BJ (cell line): ENCODE results near the gene SF3A2. TPM values are rescaled to one million over a fixed set of nuclear protein-coding genes. Genes with fewer than 3 reads are reported as not detected.

Source experiments
- CTCF ChIA-PET: fragments of 350-600 bp; formaldehyde crosslinking; extraction: SDS; loops from one replicate; lab custom pipeline; 2021; ENCODE audit warnings: antibody characterized with exemption, inconsistent platforms; lab: Yijun Ruan, JAX
- POLR2A ChIA-PET: fragments of 300-600 bp; sonication (Branson Sonifier 250); formaldehyde crosslinking; extraction: SDS; loops from one replicate; lab custom pipeline; 2021; ENCODE audit warnings: antibody characterized with exemption; lab: Charles Lee
- DNase-seq: peaks from one replicate; pipeline ENCODE4 v3.0.0-alpha.2; 2011; ENCODE audit warnings: low read depth
- H3K27me3 ChIP-seq: 2 replicates; pipeline ENCODE4 v1.6.0; 2011; ENCODE audit warnings: low read length; ENCODE audit not compliant: control insufficient read depth, insufficient read depth
- H3K36me3 ChIP-seq: 2 replicates; pipeline ENCODE4 v1.5.1; 2011; ENCODE audit warnings: low read length; ENCODE audit not compliant: control insufficient read depth, insufficient read depth
- H3K4me3 ChIP-seq: 2 replicates; pipeline ENCODE4 v1.5.1; 2011; ENCODE audit warnings: low read depth, mild to moderate bottlenecking, control low read depth, low read length
- polyA plus RNA-seq: library from polyadenylated mRNA; depleted of rRNA; stranded (reverse); fragments of >200 nt; gene quantifications from 2 replicates; pipeline ENCODE4 v1.2.3, GENCODE V29; 2011
- TF ChIP-seq, protein P1 (sequence below): IDR thresholded peaks from 2 replicates; pipeline ENCODE4 v1.5.1; 2011; ENCODE audit warnings: low read depth, mild to moderate bottlenecking, control low read depth, inconsistent platforms, low read length, moderate library complexity; ENCODE audit not compliant: insufficient read depth

The SF3A2 gene
- polyA plus RNA-seq, 1 experiment: 12.2 TPM

- no peak for DNase-seq
- ChIA-PET CTCF (interaction anchor here (2.2 kb wide), 1 partner anchor 15 kb away, joined by 8 read pairs; no protein-coding TSS in a partner anchor), POLR2A (no interaction called here)
- H3K4me3 ChIP-seq: no peak overlapping the region
- H3K27me3 ChIP-seq: no peaks in the 10 kb centered on the region
- H3K36me3 ChIP-seq: peaks cover 44% of the 10 kb centered on the region
- TF ChIP-seq, protein P1, sequence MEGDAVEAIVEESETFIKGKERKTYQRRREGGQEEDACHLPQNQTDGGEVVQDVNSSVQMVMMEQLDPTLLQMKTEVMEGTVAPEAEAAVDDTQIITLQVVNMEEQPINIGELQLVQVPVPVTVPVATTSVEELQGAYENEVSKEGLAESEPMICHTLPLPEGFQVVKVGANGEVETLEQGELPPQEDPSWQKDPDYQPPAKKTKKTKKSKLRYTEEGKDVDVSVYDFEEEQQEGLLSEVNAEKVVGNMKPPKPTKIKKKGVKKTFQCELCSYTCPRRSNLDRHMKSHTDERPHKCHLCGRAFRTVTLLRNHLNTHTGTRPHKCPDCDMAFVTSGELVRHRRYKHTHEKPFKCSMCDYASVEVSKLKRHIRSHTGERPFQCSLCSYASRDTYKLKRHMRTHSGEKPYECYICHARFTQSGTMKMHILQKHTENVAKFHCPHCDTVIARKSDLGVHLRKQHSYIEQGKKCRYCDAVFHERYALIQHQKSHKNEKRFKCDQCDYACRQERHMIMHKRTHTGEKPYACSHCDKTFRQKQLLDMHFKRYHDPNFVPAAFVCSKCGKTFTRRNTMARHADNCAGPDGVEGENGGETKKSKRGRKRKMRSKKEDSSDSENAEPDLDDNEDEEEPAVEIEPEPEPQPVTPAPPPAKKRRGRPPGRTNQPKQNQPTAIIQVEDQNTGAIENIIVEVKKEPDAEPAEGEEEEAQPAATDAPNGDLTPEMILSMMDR: no peak
Measured at GRCh38 chr19:2246801-2247361, 10.3 kb downstream of the SF3A2 start.

- TF ChIP-seq, protein P1: no peak
- CTCF ChIA-PET: interaction anchor here (0.7 to 1.1 kb wide), 2 partner anchors 14 to 72 kb away, joined by 3 to 4 read pairs; no protein-coding TSS in a partner anchor
- Histone ChIP-seq H3K27me3 (peaks cover 4% of the 10 kb centered on the region; the same call in 1 of the 2 replicates), H3K36me3 (peaks cover 44% of the 10 kb centered on the region), H3K4me3 (no peak overlapping the region)
- POLR2A ChIA-PET: no interaction called here
- no peak for DNase-seq
Measured at GRCh38 chr19:2247433-2248101, 10.9 kb downstream of the SF3A2 start.

DNA sequence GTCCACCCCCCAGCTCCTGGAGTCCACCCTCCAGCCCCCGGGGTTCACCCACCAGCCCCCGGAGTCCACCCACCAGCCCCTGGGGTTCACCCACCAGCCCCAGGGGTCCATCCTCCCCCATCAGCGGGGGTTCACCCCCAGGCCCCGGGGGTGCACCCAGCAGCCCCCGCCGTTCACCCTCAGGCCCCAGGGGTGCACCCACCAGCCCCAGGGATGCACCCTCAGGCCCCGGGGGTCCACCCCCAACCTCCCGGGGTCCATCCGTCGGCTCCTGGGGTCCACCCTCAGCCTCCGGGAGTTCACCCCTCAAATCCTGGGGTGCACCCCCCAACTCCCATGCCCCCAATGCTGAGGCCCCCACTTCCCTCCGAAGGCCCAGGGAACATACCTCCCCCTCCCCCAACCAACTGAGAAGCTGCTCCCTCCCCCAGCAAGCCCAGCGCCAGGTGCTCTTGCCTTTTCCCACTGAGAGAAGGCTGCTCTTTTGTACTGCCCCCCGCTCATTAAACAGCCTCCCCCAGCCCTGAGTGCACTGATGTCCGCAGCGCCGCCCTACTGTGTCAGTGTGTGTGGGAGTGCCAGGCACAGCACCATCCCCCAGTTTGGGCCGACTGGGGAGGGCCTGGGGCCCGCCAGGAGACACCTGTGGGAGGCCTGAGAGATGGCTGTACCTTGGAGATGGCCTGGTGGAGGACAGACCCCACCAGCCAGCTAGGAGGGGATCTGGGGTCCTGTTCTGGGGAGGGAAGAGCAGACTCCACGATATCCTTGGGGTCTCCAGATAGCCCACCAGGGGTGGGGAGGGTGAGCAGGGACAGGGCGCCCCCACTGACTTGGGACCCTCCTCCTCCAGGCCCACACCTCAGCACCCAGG lies 11.7 kb downstream of the SF3A2 start:
- CTCF ChIA-PET: interaction anchor here (0.7 to 1.1 kb wide), 2 partner anchors 14 to 71 kb away, joined by 3 to 4 read pairs; no protein-coding TSS in a partner anchor
- Histone ChIP-seq H3K4me3 (no peak overlapping the region), H3K36me3 (peaks cover 43% of the 10 kb centered on the region), H3K27me3 (peaks cover 12% of the 10 kb centered on the region)
- DNase-seq: no peak
- TF ChIP-seq, protein P1: no peak
- POLR2A ChIA-PET: no interaction called here

- ChIA-PET POLR2A (no interaction called here), CTCF (interaction anchor here (0.8 kb wide), 1 partner anchor 144 kb away, joined by 3 read pairs; no protein-coding TSS in a partner anchor)
- no peak for DNase-seq
- TF ChIP-seq, protein P1: no peak
- peaks cover 35% of the 10 kb centered on the region for H3K36me3 ChIP-seq
- no peak within 1 kb of the TSS for H3K4me3 ChIP-seq
- peaks cover 14% of the 10 kb centered on the region for H3K27me3 ChIP-seq
Measured at GRCh38 chr19:2249010-2249866, 12.6 kb downstream of the SF3A2 start, which contains the start of gene AMH. TSS of gene AMH (plus strand) at chr19:2249323. CDS start at chr19:2249333, 10 bp downstream.
